Motor neuron (in vitro differentiated cells): ENCODE data around the gene DNAAF3. TPM values are rescaled to one million over a fixed set of nuclear protein-coding genes. Genes with fewer than 3 reads are reported as not detected.
"Not testable (repeated sequence)": the region's sequence is repeated elsewhere in the genome, so short reads cannot be mapped to it uniquely, and the experiment has no call there.

Experiments
- ATAC-seq, 8 experiments: fragments of 200-7000 bp; cut with Tn5 transposase; replicated peaks in 6 of 8; 2 replicates each; pipeline ENCODE4 v1.8.0; 2021; ENCODE audit warnings: mild to moderate bottlenecking in 8 of 8, moderate library complexity in 8 of 8
- H3K27ac ChIP-seq, 2 donors: fragments of 250-450 bp; sonication (Bioruptor Pico); 2 replicates each; pipeline ENCODE4 v1.9.0; 2021; ENCODE audit warnings: antibody characterized with exemption in 2 of 2, mild to moderate bottlenecking in 2 of 2, moderate library complexity in 1 of 2
- H3K4me1 ChIP-seq, 2 donors: fragments of 250-450 bp; sonication (Bioruptor Pico); replicated peaks in 1 of 2; 2 replicates each; pipeline ENCODE4 v1.6.1; 2021; ENCODE audit warnings: antibody characterized with exemption in 2 of 2, mild to moderate bottlenecking in 2 of 2, moderate library complexity in 1 of 2
- H3K4me3 ChIP-seq, 5 donors: fragments of 250-450 bp; sonication (Bioruptor Pico); 2 replicates each; pipeline ENCODE4 v1.9.0; 2021; ENCODE audit warnings: antibody characterized with exemption in 5 of 5, mild to moderate bottlenecking in 5 of 5, moderate library complexity in 4 of 5
- WGBS, 10 experiments: fragments of 450-650 bp; shearing (Covaris generic); methylation state at CpG; one replicate each; pipeline ENCODE4 v1.0.0; 2022; 5-methylcytosine and 5-hydroxymethylcytosine counted together
- in situ Hi-C, 9 experiments: fragments of 400-800 bp; cut with MboI; loops; one replicate each; pipeline ENCODE4 v1.15.0; 2021; ENCODE audit warnings: low sequenced_read_pairs in 9 of 9, low pct_unique_long_range_greater_than_20kb in 2 of 9; ENCODE audit not compliant: unreplicated experiment in 9 of 9
- total RNA-seq, 8 experiments: library from RNA; unstranded; fragments of 300-600 nt; gene quantifications; 2 replicates each; pipeline versions ENCODE4 v1.2.3 to v1.2.4, GENCODE V29; 2022

Gene DNAAF3
- total RNA-seq, 8 experiments from 2014 or later = 0.41 to 7.2 (median 1.4) TPM

GRCh38 chr19:55157064-55157908 is 9.1 kb downstream of the DNAAF3 start, which contains the start of gene TNNI3:
TSS of gene TNNI3 (minus strand) at chr19:55157732. CDS start at chr19:55157589, 143 bp downstream.
- in situ Hi-C loops = no loop called here
- peaks cover 0 to 9% of the 10 kb centered on the region in 2 donors for H3K4me1 ChIP-seq
- WGBS, 10 experiments = 47 to 56% methylated on average over 5 to 11 of the region's 39 CpGs; no CpG with 5 or more reads in 8 of the 10 experiments
- no peak within 1 kb of the TSS for H3K27ac ChIP-seq
- H3K4me3 ChIP-seq = peak within 1 kb of the TSS; percentile 27 to 44 (median 33)
- no peak for ATAC-seq

GRCh38 chr19:55156202-55157063 is 10.0 kb downstream of the DNAAF3 start:
- WGBS, 10 experiments = 6 to 30% (median 8%) methylated on average over 5 to 10 of the region's 52 CpGs; no CpG with 5 or more reads in 7 of the 10 experiments
- peaks cover 0 to 9% of the 10 kb centered on the region in 2 donors for H3K4me1 ChIP-seq
- in situ Hi-C loops = no loop called here
- peak overlapping the region; percentile 27 to 44 (median 33) for H3K4me3 ChIP-seq
- H3K27ac ChIP-seq = peak overlapping the region in 1 of 2 donors; percentile 1
- peak; percentile 4 to 83 (median 58) for ATAC-seq

DNA sequence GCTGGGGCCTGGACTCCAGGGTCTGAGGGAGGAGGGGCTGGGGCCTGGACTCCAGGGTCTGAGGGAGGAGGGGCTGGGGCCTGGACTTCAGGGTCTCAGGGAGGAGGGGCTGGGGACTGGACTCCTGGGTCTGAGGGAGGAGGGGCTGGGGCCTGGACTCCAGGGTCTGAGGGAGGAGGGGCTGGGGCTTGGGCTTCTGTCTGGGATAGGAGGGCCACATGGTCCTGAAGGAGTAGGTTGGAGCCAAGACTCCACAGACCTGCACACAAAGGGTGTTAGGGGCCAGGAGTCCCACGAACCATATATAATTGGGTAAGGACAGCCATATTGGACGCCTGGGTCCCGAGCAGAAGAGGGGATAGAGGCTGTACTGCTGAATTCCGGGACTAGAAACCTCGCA is 10.6 kb downstream of the DNAAF3 start:
- H3K4me1 ChIP-seq, ATAC-seq, in situ Hi-C loops: not testable (repeated sequence)
- Histone ChIP-seq H3K27ac (peak overlapping the region in 1 of 2 donors; percentile 1), H3K4me3 (peak overlapping the region; percentile 27 to 44 (median 33))
- WGBS, 10 experiments = 7 to 40% methylated on average over 1 to 2 of the region's 5 CpGs; no CpG with 5 or more reads in 8 of the 10 experiments

DNA sequence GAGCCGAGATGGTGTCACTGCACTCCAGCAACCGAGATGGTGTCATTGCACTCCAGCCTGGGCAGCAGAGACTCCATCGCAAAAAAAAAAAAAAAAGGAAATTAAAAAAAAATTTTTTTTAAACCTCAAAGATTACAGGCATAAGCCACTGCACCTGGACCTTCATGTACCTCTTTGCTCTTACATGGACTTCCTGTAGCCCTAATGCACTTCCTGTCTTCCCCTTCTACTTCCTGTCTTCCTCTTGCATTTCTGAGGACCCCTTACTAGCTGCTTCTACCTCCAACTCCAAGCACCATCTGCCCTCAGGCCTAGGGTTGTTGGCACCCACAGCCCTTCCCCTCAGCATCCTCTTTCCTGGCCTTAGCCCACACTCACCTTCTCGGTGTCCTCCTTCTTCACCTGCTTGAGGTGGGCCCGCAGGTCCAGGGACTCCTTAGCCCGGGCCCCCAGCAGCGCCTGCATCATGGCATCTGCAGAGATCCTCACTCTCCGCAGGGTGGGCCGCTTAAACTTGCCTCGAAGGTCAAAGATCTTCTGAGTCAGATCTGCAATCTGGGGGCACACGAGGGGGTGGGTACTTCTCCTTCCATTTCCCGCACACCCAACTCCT is 12.7 kb downstream of the DNAAF3 start:
- H3K27ac ChIP-seq = no peak overlapping the region
- no peak for ATAC-seq
- H3K4me3 ChIP-seq = no peak overlapping the region
- WGBS, 10 experiments = 52 to 100% (median 71%) methylated on average over 1 to 11 of the region's 12 CpGs; no CpG with 5 or more reads in 1 of the 10 experiments
- in situ Hi-C loops = no loop called here
- H3K4me1 ChIP-seq = peaks cover 0 to 3% of the 10 kb centered on the region in 2 donors

- in situ Hi-C loops = no loop called here
- Histone ChIP-seq H3K4me1 (peaks cover 0 to 5% of the 10 kb centered on the region in 2 donors), H3K4me3 (no peak overlapping the region), H3K27ac (no peak overlapping the region)
- ATAC-seq = no peak
Observed at GRCh38 chr19:55152017-55152416, 14.4 kb downstream of the DNAAF3 start.

DNA sequence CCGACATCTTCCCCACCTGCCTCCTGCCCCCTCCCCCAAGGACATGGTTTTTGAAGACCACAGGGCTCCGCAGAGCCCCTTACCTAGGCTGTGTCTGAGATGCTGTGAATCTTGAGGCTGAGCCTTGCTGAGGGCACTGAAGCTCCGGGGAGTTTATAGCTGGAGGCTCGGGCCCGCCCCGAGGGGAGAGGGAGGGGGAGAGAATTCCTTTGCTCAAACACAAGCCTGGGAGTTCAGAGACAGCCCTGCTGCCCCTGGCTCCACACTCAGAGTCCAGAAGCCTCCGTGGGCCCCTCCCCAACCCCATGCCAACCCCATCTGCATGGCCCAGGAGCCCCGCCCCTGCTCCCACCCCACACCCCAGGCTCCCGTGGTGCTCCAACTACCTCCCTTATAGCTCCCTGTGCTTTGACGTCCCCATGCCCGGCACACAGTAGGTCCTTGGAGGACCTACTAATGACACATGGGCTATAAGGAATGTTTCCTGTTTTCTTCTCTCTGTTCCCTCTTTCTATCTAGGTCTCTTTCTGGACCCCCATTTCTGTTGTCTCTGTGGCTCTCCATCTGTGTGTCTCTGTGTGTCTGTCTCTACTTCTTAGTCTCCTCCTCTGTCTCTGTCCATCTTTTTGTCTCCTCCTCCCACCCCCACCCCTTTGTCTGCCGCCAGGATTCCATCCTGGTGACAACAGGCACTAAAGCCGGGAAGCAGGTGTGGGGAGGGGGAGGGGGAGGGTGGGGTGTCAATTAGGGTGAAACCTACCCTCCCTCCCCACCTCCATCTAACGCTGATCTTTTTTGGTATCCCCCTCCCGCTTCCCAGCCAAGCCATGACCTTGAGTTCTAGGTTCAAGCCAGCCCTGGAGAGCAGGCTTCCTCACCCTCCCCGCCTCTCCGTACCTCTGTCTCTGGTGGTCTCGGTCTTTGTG is 17.1 kb downstream of the DNAAF3 start, which contains the start of gene TNNT1:
Gene TNNT1 (minus strand): TSS at position 129 of the 926 bp plus-strand sequence. CDS start 2,049 bp downstream, outside the sequence.
- peak; percentile 7 to 71 (median 44) for ATAC-seq
- Histone ChIP-seq H3K4me3 (no peak within 1 kb of the TSS), H3K4me1 (peaks cover 3 to 8% of the 10 kb centered on the region in 2 donors), H3K27ac (no peak within 1 kb of the TSS)
- 11 to 60% (median 28%) methylated on average over 1 to 3 of the region's 18 CpGs; no CpG with 5 or more reads in 5 of the 10 experiments for WGBS, 10 experiments
- in situ Hi-C loops = loop anchor here in 6 of 9 experiments (25.0 kb wide), 4 partner anchors 263 to 488 kb away; partner anchors contain the start of genes UBE2S (in 5 of the 6), CCDC106 (in 3 of the 6), ZNF580 (in 3 of the 6) and ZNF581 (in 3 of the 6)

DNA sequence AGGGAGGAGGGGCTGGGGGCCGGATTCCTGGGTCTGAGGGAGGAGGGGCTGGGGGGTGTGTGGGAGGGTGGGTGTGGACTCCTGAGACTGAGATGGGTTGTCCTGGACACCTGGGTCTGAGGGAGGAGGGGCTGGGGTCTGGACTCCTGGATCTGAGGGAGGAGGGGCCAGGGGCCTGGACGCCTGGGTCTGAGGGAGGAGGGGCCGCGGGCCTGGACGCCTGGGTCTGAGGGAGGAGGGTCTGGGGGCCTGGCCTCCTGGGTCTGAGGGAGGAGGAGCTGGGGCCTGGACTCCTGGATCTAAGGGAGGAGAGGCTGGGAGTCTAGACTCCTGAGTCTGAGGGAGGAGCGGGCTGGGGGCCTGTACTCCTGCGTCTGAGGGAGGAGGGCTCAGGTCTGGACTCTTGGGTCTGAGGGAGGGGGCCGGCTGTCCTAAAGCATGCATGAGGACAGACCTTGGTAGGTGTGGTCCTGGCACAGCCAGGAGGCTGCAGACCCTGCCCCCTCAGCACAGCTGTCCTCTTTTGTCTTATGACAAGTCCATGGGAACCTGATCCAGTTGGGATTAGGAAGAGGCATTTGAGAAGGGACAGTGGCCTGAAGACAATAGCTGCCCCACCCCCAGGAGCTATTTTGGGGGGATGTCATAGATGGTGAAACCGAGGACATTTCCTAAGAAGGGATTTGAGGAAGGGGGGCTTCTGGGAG is 18.7 kb downstream of the DNAAF3 start:
- H3K4me3 ChIP-seq = no peak overlapping the region
- WGBS, 10 experiments = 0% methylated on average over 1 of the region's 9 CpGs; no CpG with 5 or more reads in 9 of the 10 experiments
- H3K27ac ChIP-seq = no peak overlapping the region
- in situ Hi-C loops = loop anchor here in 6 of 9 experiments (25.0 kb wide), 4 partner anchors 265 to 490 kb away; partner anchors contain the start of genes UBE2S (in 5 of the 6), CCDC106 (in 3 of the 6), ZNF580 (in 3 of the 6) and ZNF581 (in 3 of the 6)
- peaks cover 3 to 8% of the 10 kb centered on the region in 2 donors for H3K4me1 ChIP-seq
- ATAC-seq = peak in 2 of 8 experiments; percentile 1

GRCh38 chr19:55146705-55147273 is 19.6 kb downstream of the DNAAF3 start:
- Histone ChIP-seq H3K27ac (no peak overlapping the region), H3K4me1 (peaks cover 3 to 8% of the 10 kb centered on the region in 2 donors), H3K4me3 (peak overlapping the region in 3 of 5 donors; percentile 5 to 23 (median 20))
- in situ Hi-C loops = loop anchor here in 6 of 9 experiments (25.0 kb wide), 4 partner anchors 266 to 491 kb away; partner anchors contain the start of genes UBE2S (in 5 of the 6), CCDC106 (in 3 of the 6), ZNF580 (in 3 of the 6) and ZNF581 (in 3 of the 6)
- no CpG with 5 or more reads among the region's 27 CpGs for WGBS, 10 experiments
- ATAC-seq = peak; percentile 34 to 92 (median 83)

GRCh38 chr19:55146078-55146704 is 20.2 kb downstream of the DNAAF3 start:
- WGBS, 10 experiments = 0 to 24% methylated on average over 2 to 3 of the region's 41 CpGs; no CpG with 5 or more reads in 8 of the 10 experiments
- in situ Hi-C loops = loop anchor here in 6 of 9 experiments (25.0 kb wide), 4 partner anchors 266 to 491 kb away; partner anchors contain the start of genes UBE2S (in 5 of the 6), CCDC106 (in 3 of the 6), ZNF580 (in 3 of the 6) and ZNF581 (in 3 of the 6)
- peaks cover 3 to 8% of the 10 kb centered on the region in 2 donors for H3K4me1 ChIP-seq
- peak in 5 of 8 experiments; percentile 3 to 40 (median 35) for ATAC-seq
- peak overlapping the region in 3 of 5 donors; percentile 5 to 23 (median 20) for H3K4me3 ChIP-seq
- H3K27ac ChIP-seq = no peak overlapping the region

- Histone ChIP-seq H3K27ac (no peak overlapping the region), H3K4me3 (no peak overlapping the region), H3K4me1 (peaks cover 3 to 8% of the 10 kb centered on the region in 2 donors)
- in situ Hi-C loops = loop anchor here in 6 of 9 experiments (25.0 kb wide), 4 partner anchors 267 to 492 kb away; partner anchors contain the start of genes UBE2S (in 5 of the 6), CCDC106 (in 3 of the 6), ZNF580 (in 3 of the 6) and ZNF581 (in 3 of the 6)
- 60% methylated on average over 1 of the region's 3 CpGs; no CpG with 5 or more reads in 9 of the 10 experiments for WGBS, 10 experiments
- no peak for ATAC-seq
Observed at GRCh38 chr19:55145232-55145631, 21.2 kb downstream of the DNAAF3 start.
